ENCODE measurements around the gene NRCAM.

The NRCAM gene

GRCh38 chr7:108102671-108103312 is 353.4 kb downstream of the NRCAM start:
- H4K5ac ChIP-seq (ENCODE audit: low read length), result no peak overlapping the region
- H3K27ac ChIP-seq (ENCODE audit: low read depth, low read length), result no peak overlapping the region
- no CpG with 5 or more reads among the region's 20 CpGs for WGBS (ENCODE audit: extremely low coverage, insufficient coverage, low lambda C conversion rate)
- H3K9ac ChIP-seq (ENCODE audit: low read length), result no peak overlapping the region
- no peak overlapping the region for H4K8ac ChIP-seq (ENCODE audit: low read depth, low read length)
- no peak for DNase-seq
- no peak overlapping the region for H2BK120ac ChIP-seq (ENCODE audit: low read depth, low read length)
- H2BK15ac ChIP-seq (replicated peaks; ENCODE audit: low read depth), result no peak overlapping the region
- no peaks in the 10 kb centered on the region for H3K4me1 ChIP-seq (ENCODE audit: control insufficient read depth, low read depth, low read length)
- no peak overlapping the region for H3K23ac ChIP-seq (ENCODE audit: low read length)
- no peaks in the 10 kb centered on the region for H3K79me2 ChIP-seq (ENCODE audit: control insufficient read depth, insufficient read depth, low read length)
- H3K4ac ChIP-seq (ENCODE audit: low read depth, low read length), result no peak overlapping the region
- no peak overlapping the region for H3K18ac ChIP-seq (ENCODE audit: low read length)
- H2AK5ac ChIP-seq (ENCODE audit: low read length), result no peak overlapping the region
- H3K79me1 ChIP-seq (ENCODE audit: low read length), result no peaks in the 10 kb centered on the region
- no peaks in the 10 kb centered on the region for H3K27me3 ChIP-seq (ENCODE audit: insufficient read depth, low read length, poor library complexity)
- H2BK5ac ChIP-seq (ENCODE audit: low read length), result no peak overlapping the region
- no peaks in the 10 kb centered on the region for H3K36me3 ChIP-seq (ENCODE audit: control insufficient read depth, insufficient read depth, low read length)
- H3K4me2 ChIP-seq (ENCODE audit: low read length), result no peak overlapping the region
- H3K56ac ChIP-seq (ENCODE audit: low read length), result no peak overlapping the region
- H3K4me3 ChIP-seq (ENCODE audit: low read length), result no peak overlapping the region

- no peaks in the 10 kb centered on the region for H3K79me1 ChIP-seq (ENCODE audit: low read length)
- no peaks in the 10 kb centered on the region for H3K79me2 ChIP-seq (ENCODE audit: control insufficient read depth, insufficient read depth, low read length)
- H2AK5ac ChIP-seq (ENCODE audit: low read length), result no peak overlapping the region
- H3K4me2 ChIP-seq (ENCODE audit: low read length), result no peak overlapping the region
- H2BK15ac ChIP-seq (replicated peaks; ENCODE audit: low read depth), result no peak overlapping the region
- DNase-seq, result no peak
- H3K27me3 ChIP-seq (ENCODE audit: insufficient read depth, low read length, poor library complexity), result no peaks in the 10 kb centered on the region
- H3K23ac ChIP-seq (ENCODE audit: low read length), result no peak overlapping the region
- H3K27ac ChIP-seq (ENCODE audit: low read depth, low read length), result no peak overlapping the region
- no peak overlapping the region for H3K56ac ChIP-seq (ENCODE audit: low read length)
- H3K18ac ChIP-seq (ENCODE audit: low read length), result no peak overlapping the region
- H2BK5ac ChIP-seq (ENCODE audit: low read length), result no peak overlapping the region
- no peak overlapping the region for H4K5ac ChIP-seq (ENCODE audit: low read length)
- H3K4ac ChIP-seq (ENCODE audit: low read depth, low read length), result no peak overlapping the region
- H2BK120ac ChIP-seq (ENCODE audit: low read depth, low read length), result no peak overlapping the region
- no peak overlapping the region for H3K9ac ChIP-seq (ENCODE audit: low read length)
- no CpG with 5 or more reads among the region's 3 CpGs for WGBS (ENCODE audit: extremely low coverage, insufficient coverage, low lambda C conversion rate)
- H4K8ac ChIP-seq (ENCODE audit: low read depth, low read length), result no peak overlapping the region
- H3K4me1 ChIP-seq (ENCODE audit: control insufficient read depth, low read depth, low read length), result no peaks in the 10 kb centered on the region
- no peaks in the 10 kb centered on the region for H3K36me3 ChIP-seq (ENCODE audit: control insufficient read depth, insufficient read depth, low read length)
- no peak overlapping the region for H3K4me3 ChIP-seq (ENCODE audit: low read length)
These were observed 354.5 kb downstream of the NRCAM start for GRCh38 chr7:108101759-108102158.

- H3K18ac ChIP-seq (ENCODE audit: low read length), result no peak overlapping the region
- no CpG with 5 or more reads among the region's 1 CpG for WGBS (ENCODE audit: extremely low coverage, insufficient coverage, low lambda C conversion rate)
These were observed 356.5 kb downstream of the NRCAM start for GRCh38 chr7:108099713-108100112.

GRCh38 chr7:108097703-108098102 is 358.5 kb downstream of the NRCAM start:
- Histone ChIP-seq H2AK5ac (ENCODE audit: low read length) (no peak overlapping the region), H3K23ac (ENCODE audit: low read length) (no peak overlapping the region), H3K56ac (ENCODE audit: low read length) (no peak overlapping the region), H3K4ac (ENCODE audit: low read depth, low read length) (no peak overlapping the region), H3K79me2 (ENCODE audit: control insufficient read depth, insufficient read depth, low read length) (no peaks in the 10 kb centered on the region), H3K36me3 (ENCODE audit: control insufficient read depth, insufficient read depth, low read length) (no peaks in the 10 kb centered on the region), H3K27ac (ENCODE audit: low read depth, low read length) (no peak overlapping the region), H3K79me1 (ENCODE audit: low read length) (no peaks in the 10 kb centered on the region), H2BK15ac (replicated peaks; ENCODE audit: low read depth) (no peak overlapping the region), H3K4me1 (ENCODE audit: control insufficient read depth, low read depth, low read length) (no peaks in the 10 kb centered on the region), H3K4me3 (ENCODE audit: low read length) (no peak overlapping the region), H3K18ac (ENCODE audit: low read length) (no peak overlapping the region), H4K5ac (ENCODE audit: low read length) (no peak overlapping the region), H2BK5ac (ENCODE audit: low read length) (no peak overlapping the region), H3K9ac (ENCODE audit: low read length) (no peak overlapping the region), H2BK120ac (ENCODE audit: low read depth, low read length) (no peak overlapping the region), H4K8ac (ENCODE audit: low read depth, low read length) (no peak overlapping the region), H3K27me3 (ENCODE audit: insufficient read depth, low read length, poor library complexity) (no peaks in the 10 kb centered on the region), H3K4me2 (ENCODE audit: low read length) (no peak overlapping the region)
- DNase-seq, result peak; percentile 43
- WGBS (ENCODE audit: extremely low coverage, insufficient coverage, low lambda C conversion rate), result no CpG with 5 or more reads among the region's 7 CpGs

More at GRCh38 chr7:108099713-108100112, 356.5 kb downstream of the NRCAM start:
- H4K5ac ChIP-seq (ENCODE audit: low read length), result no peak overlapping the region
- no peaks in the 10 kb centered on the region for H3K79me2 ChIP-seq (ENCODE audit: control insufficient read depth, insufficient read depth, low read length)
- H3K27ac ChIP-seq (ENCODE audit: low read depth, low read length), result no peak overlapping the region
- no peaks in the 10 kb centered on the region for H3K4me1 ChIP-seq (ENCODE audit: control insufficient read depth, low read depth, low read length)
- H3K23ac ChIP-seq (ENCODE audit: low read length), result no peak overlapping the region
- no peak overlapping the region for H3K4ac ChIP-seq (ENCODE audit: low read depth, low read length)
- no peak overlapping the region for H4K8ac ChIP-seq (ENCODE audit: low read depth, low read length)
- H2AK5ac ChIP-seq (ENCODE audit: low read length), result no peak overlapping the region
- no peaks in the 10 kb centered on the region for H3K27me3 ChIP-seq (ENCODE audit: insufficient read depth, low read length, poor library complexity)
- H3K4me3 ChIP-seq (ENCODE audit: low read length), result no peak overlapping the region
- no peak overlapping the region for H3K4me2 ChIP-seq (ENCODE audit: low read length)
- H2BK5ac ChIP-seq (ENCODE audit: low read length), result no peak overlapping the region
- no peaks in the 10 kb centered on the region for H3K36me3 ChIP-seq (ENCODE audit: control insufficient read depth, insufficient read depth, low read length)
- no peak for DNase-seq
- H2BK15ac ChIP-seq (replicated peaks; ENCODE audit: low read depth), result no peak overlapping the region
- no peak overlapping the region for H3K56ac ChIP-seq (ENCODE audit: low read length)
- no peaks in the 10 kb centered on the region for H3K79me1 ChIP-seq (ENCODE audit: low read length)
- H2BK120ac ChIP-seq (ENCODE audit: low read depth, low read length), result no peak overlapping the region
- no peak overlapping the region for H3K9ac ChIP-seq (ENCODE audit: low read length)
